GM23338 (cell line): ENCODE data around the gene PTPRN2. TPM values are rescaled to one million over a fixed set of nuclear protein-coding genes. Genes with fewer than 3 reads are reported as not detected.

Experiments
- ATAC-seq: fragments of 200-7000 bp; cut with Tn5 transposase; 3 replicates; pipeline ENCODE4 v1.9.1; 2020
- DNase-seq: peaks from one replicate; pipeline ENCODE4 v3.0.0-alpha.2; 2015; ENCODE audit warnings: low spot score
- H2AFZ ChIP-seq: fragments of 200-600 bp; sonication (generic); 2 replicates; pipeline ENCODE4 v1.8.0; 2016; ENCODE audit warnings: antibody characterized with exemption, mild to moderate bottlenecking, moderate library complexity
- H3F3A ChIP-seq: fragments of 200-600 bp; sonication (generic); replicated peaks from 2 replicates; pipeline ENCODE4 v1.8.0; 2017; ENCODE audit warnings: antibody characterized with exemption, mixed run types, low read depth
- H3K27ac ChIP-seq: fragments of 200-600 bp; sonication (generic); 2 replicates; pipeline ENCODE4 v1.6.1; 2016; ENCODE audit warnings: low read depth
- H3K27me3 ChIP-seq: fragments of 200-600 bp; sonication (generic); 2 replicates; pipeline ENCODE4 v1.8.0; 2016; ENCODE audit warnings: mild to moderate bottlenecking, mixed run types, moderate library complexity; ENCODE audit not compliant: insufficient read depth
- H3K36me3 ChIP-seq: fragments of 200-600 bp; sonication (generic); 2 replicates; pipeline ENCODE4 v1.8.0; 2016; ENCODE audit warnings: mild to moderate bottlenecking; ENCODE audit not compliant: insufficient read depth
- H3K4me1 ChIP-seq: fragments of 200-600 bp; sonication (generic); 2 replicates; pipeline ENCODE4 v1.8.0; 2016; ENCODE audit warnings: mild to moderate bottlenecking, moderate library complexity; ENCODE audit not compliant: insufficient read depth
- H3K4me2 ChIP-seq: fragments of 200-600 bp; sonication (generic); 2 replicates; pipeline ENCODE4 v1.7.1; 2017; ENCODE audit warnings: mixed run types
- H3K4me3 ChIP-seq: fragments of 200-600 bp; sonication (generic); 2 replicates; pipeline ENCODE4 v1.6.1; 2016; ENCODE audit warnings: mixed run types
- H3K79me2 ChIP-seq: fragments of 200-600 bp; sonication (generic); replicated peaks from 2 replicates; pipeline ENCODE4 v1.8.0; 2017; ENCODE audit warnings: mild to moderate bottlenecking; ENCODE audit not compliant: insufficient read depth
- H3K9me2 ChIP-seq: fragments of 200-600 bp; sonication (generic); 2 replicates; pipeline ENCODE4 v1.8.0; 2017; ENCODE audit not compliant: insufficient read depth
- H4K20me1 ChIP-seq: fragments of 200-600 bp; sonication (generic); replicated peaks from 2 replicates; pipeline ENCODE4 v1.8.0; 2017; ENCODE audit warnings: mild to moderate bottlenecking; ENCODE audit not compliant: insufficient read depth
- H3K27ac Mint-ChIP-seq: 2 replicates; pipeline ENCODE4 v1.8.0; 2020; ENCODE audit warnings: inconsistent platforms, mild to moderate bottlenecking, moderate library complexity, mixed read lengths
- H3K27me3 Mint-ChIP-seq: 3 replicates; pipeline ENCODE4 v1.8.0; 2022; ENCODE audit warnings: low read depth, mild to moderate bottlenecking, moderate library complexity, mixed read lengths, inconsistent platforms; ENCODE audit not compliant: insufficient read depth, poor library complexity
- H3K36me3 Mint-ChIP-seq: 3 replicates; pipeline ENCODE4 v1.8.0; 2021; ENCODE audit warnings: low read depth, mild to moderate bottlenecking, inconsistent platforms, moderate library complexity, mixed read lengths
- H3K4me1 Mint-ChIP-seq: 3 replicates; pipeline ENCODE4 v1.8.0; 2020; ENCODE audit warnings: mild to moderate bottlenecking, inconsistent platforms, mixed read lengths
- H3K4me3 Mint-ChIP-seq: 3 replicates; pipeline ENCODE4 v1.8.0; 2021; ENCODE audit warnings: moderate library complexity, mild to moderate bottlenecking, inconsistent platforms, mixed read lengths
- H3K9me3 Mint-ChIP-seq: 3 replicates; pipeline ENCODE4 v1.8.0; 2020; ENCODE audit warnings: moderate library complexity, mild to moderate bottlenecking, inconsistent platforms, mixed read lengths
- CREB1 ChIP-seq: fragments of 250-450 bp; sonication (Bioruptor Pico); IDR thresholded peaks from 2 replicates; pipeline ENCODE4 v1.5.0; 2020; ENCODE audit warnings: low read depth, mild to moderate bottlenecking, moderate library complexity
- CTCF ChIP-seq, 2 experiments: fragments of 200-600 bp in 1 of 2; sonication (generic) in 1 of 2; conservative IDR thresholded peaks; 2 replicates each; pipeline versions ENCODE4 v1.5.1 to v1.6.1; 2016 to 2017; ENCODE audit warnings: antibody characterized with exemption in 2 of 2, low read depth in 2 of 2, mild to moderate bottlenecking in 2 of 2, moderate library complexity in 1 of 2
- EZH2phosphoT487 ChIP-seq: fragments of 200-600 bp; sonication (generic); IDR thresholded peaks from one replicate; pipeline ENCODE4 v1.8.1; 2018; ENCODE audit warnings: antibody characterized with exemption; ENCODE audit not compliant: unreplicated experiment
- JUNB ChIP-seq: IDR thresholded peaks from one replicate; pipeline ENCODE4 v1.6.1; 2016; ENCODE audit warnings: antibody characterized with exemption; ENCODE audit not compliant: unreplicated experiment
- POLR2AphosphoS5 ChIP-seq: IDR thresholded peaks from 2 replicates; pipeline ENCODE4 v1.6.1; 2016; ENCODE audit warnings: antibody characterized with exemption, low read depth
- ZNF331 ChIP-seq: fragments of 250-450 bp; sonication (Bioruptor Pico); IDR thresholded peaks from 2 replicates; pipeline ENCODE4 v1.5.0; 2020; ENCODE audit warnings: low read depth, mild to moderate bottlenecking, moderate library complexity
- ZNF462 ChIP-seq: fragments of 250-450 bp; sonication (Bioruptor Pico); IDR thresholded peaks from 2 replicates; pipeline ENCODE4 v1.5.0; 2020; ENCODE audit warnings: mild to moderate bottlenecking, moderate library complexity
- polyA plus RNA-seq: library from polyadenylated mRNA; unstranded; fragments of >200 nt; fragmentation: Nextera tagmentation; extraction: Ambion mirVana; gene quantifications from 2 replicates; pipeline ENCODE4 v1.2.1, GENCODE V29; 2016
- total RNA-seq: library from RNA; depleted of rRNA; stranded (reverse); fragments of >200 nt; shearing (Covaris generic); gene quantifications from 2 replicates; pipeline ENCODE4 v1.2.3, GENCODE V29; 2014

The PTPRN2 gene
- total and polyA plus RNA-seq, 2 experiments from 2014 or later = 0.87 to 4.0 TPM

- TF ChIP-seq ZNF462 = no peak
- no peak for TF ChIP-seq JUNB
- no peak for TF ChIP-seq EZH2phosphoT487
- TF ChIP-seq CTCF (conservative IDR thresholded peaks at IDR 0.05; ENCODE audit: low read depth in 2 of 2) = no peak
- no peak for TF ChIP-seq ZNF331
- TF ChIP-seq POLR2AphosphoS5 = no peak
Measured at GRCh38 chr7:157792241-157793086, 795.2 kb downstream of the PTPRN2 start (continued).

- Histone ChIP-seq H3K4me1 (no peaks in the 10 kb centered on the region), H3K79me2 (no peaks in the 10 kb centered on the region), H3F3A (no peaks in the 10 kb centered on the region), H3K27me3 (no peaks in the 10 kb centered on the region), H3K4me3 (no peak overlapping the region), H2AFZ (no peak overlapping the region), H3K9me2 (no peaks in the 10 kb centered on the region), H4K20me1 (no peaks in the 10 kb centered on the region), H3K36me3 (no peaks in the 10 kb centered on the region; the same call in 1 of the 2 replicates), H3K4me2 (no peak overlapping the region), H3K27ac (no peak overlapping the region)
- ATAC-seq (no peak), DNase-seq (no peak)
- Mint-ChIP-seq H3K36me3 (peaks cover 42% of the 10 kb centered on the region), H3K27me3 (peaks cover 3% of the 10 kb centered on the region), H3K9me3 (peaks cover 94% of the 10 kb centered on the region), H3K27ac (no peak overlapping the region), H3K4me1 (no peaks in the 10 kb centered on the region), H3K4me3 (no peak overlapping the region)
- TF ChIP-seq ZNF462 = no peak
- TF ChIP-seq CREB1 (CRISPR knock-in tag) = no peak
Measured at GRCh38 chr7:157791666-157792065, 796.0 kb downstream of the PTPRN2 start.
